IMR-90 (cell line): ENCODE measurements around the gene SEBOX. TPM values are rescaled to one million over a fixed set of nuclear protein-coding genes. Genes with fewer than 3 reads are reported as not detected.
A peak's percentile ranks its signal among the peaks of the same experiment; 100 is the strongest.

Source experiments
- ATAC-seq: fragments of 200-7000 bp; cut with Tn5 transposase; 2 replicates; pipeline ENCODE4 v1.9.1; 2020; ENCODE audit warnings: low read depth, mild to moderate bottlenecking, moderate library complexity
- BruUV-seq: library from RNA; stranded (reverse); fragments of 400-500 nt; replicated peaks from 2 replicates; lab custom pipeline; 2021; lab: Mats Ljungman, UMichigan
- CTCF ChIA-PET: fragments of 300-600 bp; formaldehyde crosslinking; extraction: SDS; loops from one replicate; lab custom pipeline; 2021; ENCODE audit warnings: antibody characterized with exemption; lab: Yijun Ruan, JAX
- POLR2A ChIA-PET: fragments of 300-600 bp; sonication (Branson Sonifier 250); formaldehyde crosslinking; loops from one replicate; lab custom pipeline; 2022; ENCODE audit warnings: antibody characterized with exemption; ENCODE audit not compliant: unreplicated experiment; lab: Charles Lee
- DNase-seq: peaks from one replicate; pipeline ENCODE4 v3.0.0; 2013
- H2AFZ ChIP-seq: replicated peaks from 2 replicates; pipeline ENCODE3; 2013; ENCODE audit warnings: low read length, mild to moderate bottlenecking; ENCODE audit not compliant: poor library complexity
- H2AK5ac ChIP-seq: 2 replicates; pipeline ENCODE4 v1.6.1; 2013; ENCODE audit warnings: low read depth, low read length, inconsistent platforms
- H2AK9ac ChIP-seq: replicated peaks from 2 replicates; pipeline ENCODE3; 2013; ENCODE audit warnings: mild to moderate bottlenecking, low read depth, low read length, moderate library complexity; ENCODE audit not compliant: poor library complexity
- H2BK120ac ChIP-seq: 2 replicates; pipeline ENCODE4 v1.6.1; 2013; ENCODE audit warnings: low read depth, low read length, inconsistent platforms
- H2BK15ac ChIP-seq: 3 replicates; pipeline ENCODE4 v1.6.1; 2013; ENCODE audit warnings: low read depth, low read length, inconsistent platforms
- H2BK20ac ChIP-seq: 2 replicates; pipeline ENCODE4 v1.6.1; 2013; ENCODE audit warnings: low read depth, mild to moderate bottlenecking, inconsistent platforms, low read length, moderate library complexity
- H2BK5ac ChIP-seq: 2 replicates; pipeline ENCODE4 v1.6.1; 2013; ENCODE audit warnings: mild to moderate bottlenecking, low read depth, low read length, inconsistent platforms; ENCODE audit not compliant: poor library complexity, severe bottlenecking
- H3K14ac ChIP-seq: replicated peaks from 2 replicates; pipeline ENCODE4 v1.6.1; 2013; ENCODE audit warnings: low read depth, low read length, inconsistent platforms
- H3K18ac ChIP-seq: 2 replicates; pipeline ENCODE4 v1.6.1; 2013; ENCODE audit warnings: low read depth, low read length, control low read depth
- H3K23ac ChIP-seq: 2 replicates; pipeline ENCODE4 v1.6.1; 2013; ENCODE audit warnings: low read depth, low read length, inconsistent platforms
- H3K27ac ChIP-seq: 2 replicates; pipeline ENCODE4 v1.5.1; 2013; ENCODE audit warnings: mild to moderate bottlenecking, control low read depth, low read length; ENCODE audit not compliant: insufficient read depth
- H3K27me3 ChIP-seq: 2 replicates; pipeline ENCODE4 v1.6.1; 2013; ENCODE audit warnings: low read length; ENCODE audit not compliant: control insufficient read depth, insufficient read depth
- H3K36me3 ChIP-seq: 2 replicates; pipeline ENCODE4 v1.6.1; 2013; ENCODE audit warnings: low read length, mixed read lengths; ENCODE audit not compliant: control insufficient read depth, insufficient read depth
- H3K4ac ChIP-seq: 2 replicates; pipeline ENCODE4 v1.6.1; 2013; ENCODE audit warnings: low read depth, low read length, inconsistent platforms
- H3K4me1 ChIP-seq: 2 replicates; pipeline ENCODE4 v1.6.1; 2013; ENCODE audit warnings: low read length, mixed read lengths; ENCODE audit not compliant: control insufficient read depth, insufficient read depth
- H3K4me2 ChIP-seq: 2 replicates; pipeline ENCODE4 v1.6.1; 2013; ENCODE audit warnings: low read depth, mild to moderate bottlenecking, control low read depth, low read length, moderate library complexity
- H3K4me3 ChIP-seq: 2 replicates; pipeline ENCODE4 v1.5.1; 2013; ENCODE audit warnings: low read depth, mild to moderate bottlenecking, control low read depth, low read length, moderate library complexity; ENCODE audit not compliant: insufficient read depth
- H3K56ac ChIP-seq: 2 replicates; pipeline ENCODE4 v1.6.1; 2013; ENCODE audit warnings: low read length, inconsistent platforms; ENCODE audit not compliant: insufficient read depth; ENCODE audit errors: extremely low read depth
- H3K79me1 ChIP-seq, 2 experiments: 2 replicates each; pipeline ENCODE4 v1.6.1; 2013; ENCODE audit warnings: low read length in 2 of 2, inconsistent platforms in 1 of 2, low read depth in 1 of 2
- H3K9ac ChIP-seq: 2 replicates; pipeline ENCODE4 v1.6.1; 2013; ENCODE audit warnings: low read depth, low read length, control low read depth
- H3K9me1 ChIP-seq: 2 replicates; pipeline ENCODE4 v1.6.1; 2013; ENCODE audit warnings: low read length, inconsistent platforms; ENCODE audit not compliant: insufficient read depth
- H3K9me3 ChIP-seq: 2 replicates; pipeline ENCODE4 v1.6.1; 2013; ENCODE audit warnings: low read length; ENCODE audit not compliant: control insufficient read depth, insufficient read depth
- H4K20me1 ChIP-seq: 2 replicates; pipeline ENCODE4 v1.6.1; 2013; ENCODE audit warnings: low read length, inconsistent platforms; ENCODE audit not compliant: insufficient read depth
- H4K5ac ChIP-seq: 2 replicates; pipeline ENCODE4 v1.6.1; 2013; ENCODE audit warnings: mild to moderate bottlenecking, low read depth, low read length, control low read depth
- H4K8ac ChIP-seq, 2 experiments: 2 replicates each; pipeline ENCODE4 v1.6.1; 2013; ENCODE audit warnings: low read depth in 2 of 2, low read length in 2 of 2, control low read depth in 1 of 2, inconsistent platforms in 1 of 2
- H4K91ac ChIP-seq: 2 replicates; pipeline ENCODE4 v1.6.1; 2013; ENCODE audit warnings: low read depth, low read length, inconsistent platforms; ENCODE audit not compliant: insufficient read depth
- CEBPB ChIP-seq: IDR thresholded peaks from 2 replicates; pipeline ENCODE4 v1.6.1; 2012; ENCODE audit warnings: low read depth, low read length, improper control_type of control experiment
- CHD1 ChIP-seq: IDR thresholded peaks from 2 replicates; pipeline ENCODE4 v1.6.1; 2012; ENCODE audit warnings: low read depth, low read length, improper control_type of control experiment
- ELK1 ChIP-seq: fragments of 150-350 bp; IDR thresholded peaks from 2 replicates; pipeline ENCODE4 v1.6.1; 2016; ENCODE audit warnings: low read depth, mild to moderate bottlenecking, low read length, moderate library complexity, borderline replicate concordance
- MAZ ChIP-seq: IDR thresholded peaks from 2 replicates; pipeline ENCODE4 v1.6.1; 2012; ENCODE audit warnings: low read depth, mild to moderate bottlenecking, low read length, improper control_type of control experiment, moderate library complexity, borderline replicate concordance
- MXI1 ChIP-seq: IDR thresholded peaks from 2 replicates; pipeline ENCODE4 v1.6.1; 2012; ENCODE audit warnings: low read depth, mild to moderate bottlenecking, low read length, moderate library complexity, borderline replicate concordance
- RFX5 ChIP-seq: IDR thresholded peaks from 2 replicates; pipeline ENCODE4 v1.8.0; 2012; ENCODE audit warnings: low read depth, mild to moderate bottlenecking, low read length, moderate library complexity
- USF2 ChIP-seq: fragments of 150-350 bp; IDR thresholded peaks from 2 replicates; pipeline ENCODE4 v1.6.1; 2017; ENCODE audit warnings: mild to moderate bottlenecking, antibody characterized with exemption, low read length, low read depth
- WGBS, 2 experiments: methylation state at CpG; one replicate each; pipeline versions ENCODE4 v1.1.5 to v1.1.7; 2013; ENCODE audit warnings: missing lambda C conversion rate in 2 of 2; ENCODE audit not compliant: insufficient read length in 1 of 2; ENCODE audit errors: extremely low coverage in 2 of 2; 5-methylcytosine and 5-hydroxymethylcytosine counted together
- dilution Hi-C: fragments of 300-500 bp; cut with HindIII; formaldehyde crosslinking; loops from one replicate; pipeline ENCODE4 v1.14.3; 2018; ENCODE audit warnings: low sequenced_read_pairs; ENCODE audit not compliant: unreplicated experiment
- in situ Hi-C: fragments of 300-500 bp; cut with MboI; formaldehyde crosslinking; loops from 3 replicates; pipeline ENCODE4 v1.14.3; 2019; ENCODE audit warnings: low sequenced_read_pairs, inconsistent platforms, mixed read lengths
- intact Hi-C: fragments of 100-400 bp; cut with micrococcal nuclease; formaldehyde crosslinking; loops from 2 replicates; pipeline ENCODE4 v1.10.0; 2022
- polyA plus RNA-seq, 3 experiments: library from polyadenylated mRNA; depleted of rRNA; stranded (reverse); fragments of >200 nt; gene quantifications; 2 replicates each; pipeline ENCODE4 v1.2.3, GENCODE V29; 2012; ENCODE audit warnings: low replicate concordance in 1 of 3
- total RNA-seq: library from RNA; depleted of rRNA; stranded (reverse); fragments of >200 nt; gene quantifications from 2 replicates; pipeline ENCODE4 v1.2.3, GENCODE V29; 2012

Gene SEBOX
- total and polyA plus RNA-seq, 2 of the 4 experiments (the other 2 are of a cell fraction): not detected

GRCh38 chr17:28345419-28346198 lies 19.4 kb downstream of the SEBOX start:
- TF ChIP-seq MAZ (no peak), CHD1 (no peak), MXI1 (no peak), ELK1 (no peak), USF2 (no peak), RFX5 (no peak), CEBPB (no peak)
- Histone ChIP-seq H3K27ac (peak overlapping the region; percentile 54; the same call in 1 of the 2 replicates), H3K56ac (no peak overlapping the region), H3K4ac (peak overlapping the region; percentile 4; the same call in 1 of the 2 replicates), H3K9me3 (no peaks in the 10 kb centered on the region), H4K5ac (peak overlapping the region; percentile 35; the same call in 1 of the 2 replicates), H3K27me3 (no peaks in the 10 kb centered on the region), H3K14ac (no peak overlapping the region), H4K8ac (peak overlapping the region in 1 of 2 experiments; percentile 46; a peak in 2 of 4 replicates), H3K4me3 (no peak overlapping the region), H3K18ac (peak overlapping the region; percentile 39; the same call in 1 of the 2 replicates), H2BK15ac (no peak overlapping the region), H2BK120ac (no peak overlapping the region), H3K79me1 (peaks cover 20 to 69% of the 10 kb centered on the region in 2 experiments), H4K91ac (no peak overlapping the region), H3K36me3 (peaks cover 81% of the 10 kb centered on the region), H3K9me1 (peaks cover 12% of the 10 kb centered on the region; the same call in 1 of the 2 replicates), H3K23ac (0 out of 2 replicates have a peak overlapping the region, but pooled peaks have one; percentile 66), H4K20me1 (peaks cover 13% of the 10 kb centered on the region), H2AFZ (no peak overlapping the region), H2BK20ac (no peak overlapping the region), H3K4me1 (peaks cover 16% of the 10 kb centered on the region), H3K4me2 (no peak overlapping the region), H2AK5ac (no peak overlapping the region; the same call in 1 of the 2 replicates), H3K9ac (no peak overlapping the region), H2AK9ac (no peak overlapping the region), H2BK5ac (peak overlapping the region; percentile 79)
- dilution Hi-C loops: no loop called here
- no TSS peak for BruUV-seq
- ATAC-seq: no peak
- in situ Hi-C loops: loop anchor here (25.0 kb wide), 1 partner anchor 808 kb away; no protein-coding TSS in a partner anchor
- ChIA-PET POLR2A (interaction anchor here (2.8 kb wide), 1 partner anchor 12 kb away, joined by 9 read pairs; the partner anchor contains the start of gene POLDIP2), CTCF (interaction anchor here (0.6 to 1.7 kb wide), 2 partner anchors 305 to 452 kb away, joined by 4 to 5 read pairs; partner anchors contain the start of gene LYRM9)
- intact Hi-C loops: loop anchor here (2.0 kb wide), 1 partner anchor 541 kb away; no protein-coding TSS in a partner anchor
- 60% methylated on average over 7 of the region's 13 CpGs; no CpG with 5 or more reads in 1 of the 2 experiments for WGBS, 2 experiments
- no peak for DNase-seq
